ENCODE data around the gene CDK2. TPM values are rescaled to one million over a fixed set of nuclear protein-coding genes. Genes with fewer than 3 reads are reported as not detected.
"Not testable (repeated sequence)": the region's sequence is repeated elsewhere in the genome, so short reads cannot be mapped to it uniquely, and the experiment has no call there.

The CDK2 gene
- total and polyA plus RNA-seq, 8 donors, result 4.1 to 124 (median 15.0) TPM

DNA sequence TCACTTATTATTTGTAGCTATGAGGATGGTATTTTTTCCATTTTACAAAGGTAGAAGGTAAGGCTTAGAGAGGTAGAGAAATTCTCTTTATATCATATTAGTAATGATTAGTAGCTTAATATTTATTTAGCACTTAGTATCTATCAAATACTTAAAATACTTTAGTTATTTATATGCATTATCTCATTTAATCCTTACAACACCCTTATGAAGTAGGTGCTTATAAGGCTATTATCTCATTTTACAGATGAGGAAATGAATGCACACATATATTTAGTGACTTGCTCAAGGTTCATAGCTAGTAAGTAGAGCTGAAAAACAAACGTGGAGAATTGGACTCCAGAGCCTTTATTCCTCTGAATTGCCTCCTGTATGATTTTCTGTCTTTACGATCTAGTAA is 18.2 kb downstream of the CDK2 start:
- Histone ChIP-seq H3K27me3 (no peaks in the 10 kb centered on the region), H3K36me3 (peaks cover 46 to 90% (median 85%) of the 10 kb centered on the region in 4 donors), H3K4me1 (peaks cover 0 to 36% (median 0%) of the 10 kb centered on the region in 4 donors), H3K4me3 (no peak overlapping the region), H3K9me3 (no peaks in the 10 kb centered on the region), H3K27ac (no peak overlapping the region)
- no peak for DNase-seq
- WGBS, 5 donors, result 59 to 69% (median 61%) methylated on average over 2 of the region's 2 CpGs
- TF ChIP-seq, protein P1, sequence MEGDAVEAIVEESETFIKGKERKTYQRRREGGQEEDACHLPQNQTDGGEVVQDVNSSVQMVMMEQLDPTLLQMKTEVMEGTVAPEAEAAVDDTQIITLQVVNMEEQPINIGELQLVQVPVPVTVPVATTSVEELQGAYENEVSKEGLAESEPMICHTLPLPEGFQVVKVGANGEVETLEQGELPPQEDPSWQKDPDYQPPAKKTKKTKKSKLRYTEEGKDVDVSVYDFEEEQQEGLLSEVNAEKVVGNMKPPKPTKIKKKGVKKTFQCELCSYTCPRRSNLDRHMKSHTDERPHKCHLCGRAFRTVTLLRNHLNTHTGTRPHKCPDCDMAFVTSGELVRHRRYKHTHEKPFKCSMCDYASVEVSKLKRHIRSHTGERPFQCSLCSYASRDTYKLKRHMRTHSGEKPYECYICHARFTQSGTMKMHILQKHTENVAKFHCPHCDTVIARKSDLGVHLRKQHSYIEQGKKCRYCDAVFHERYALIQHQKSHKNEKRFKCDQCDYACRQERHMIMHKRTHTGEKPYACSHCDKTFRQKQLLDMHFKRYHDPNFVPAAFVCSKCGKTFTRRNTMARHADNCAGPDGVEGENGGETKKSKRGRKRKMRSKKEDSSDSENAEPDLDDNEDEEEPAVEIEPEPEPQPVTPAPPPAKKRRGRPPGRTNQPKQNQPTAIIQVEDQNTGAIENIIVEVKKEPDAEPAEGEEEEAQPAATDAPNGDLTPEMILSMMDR (IDR thresholded peaks at IDR 0.05), result no peak
- TF ChIP-seq POLR2A (IDR thresholded peaks at IDR 0.05), result no peak
- no peak for TF ChIP-seq EP300 (IDR thresholded peaks at IDR 0.05)
- no peak for TF ChIP-seq POLR2AphosphoS5 (IDR thresholded peaks at IDR 0.05)
- intact Hi-C loops (cut with DNase I; ENCODE audit: low total_unique reads), result loop anchor here (10.0 kb wide), 1 partner anchor 50 kb away; no protein-coding TSS in a partner anchor

DNA sequence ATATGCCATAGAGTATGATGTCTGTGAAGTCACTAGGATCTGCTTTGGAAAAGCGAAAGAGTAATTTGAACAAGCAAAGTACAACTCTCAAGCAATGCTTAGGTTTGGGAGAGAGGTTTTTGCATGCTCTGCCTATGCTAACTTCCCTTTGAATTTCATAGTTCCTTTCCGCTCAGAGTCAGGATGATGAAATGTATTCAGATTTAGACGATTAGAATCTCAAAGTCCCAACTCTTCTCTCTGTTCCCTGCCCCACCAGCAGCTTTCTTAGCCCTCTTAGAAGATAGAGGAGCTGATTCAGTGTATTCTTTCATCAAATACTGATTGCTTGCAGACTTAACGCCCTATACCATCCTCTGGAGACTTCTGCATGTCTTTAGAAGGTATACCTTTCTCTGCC is 18.7 kb downstream of the CDK2 start:
- Histone ChIP-seq H3K27me3 (no peaks in the 10 kb centered on the region), H3K27ac (no peak overlapping the region), H3K4me1 (peaks cover 0 to 32% (median 0%) of the 10 kb centered on the region in 4 donors), H3K4me3 (no peak overlapping the region), H3K9me3 (no peaks in the 10 kb centered on the region), H3K36me3 (peaks cover 49 to 91% (median 85%) of the 10 kb centered on the region in 4 donors)
- no peak for DNase-seq
- TF ChIP-seq EP300 (IDR thresholded peaks at IDR 0.05), result no peak
- no peak for TF ChIP-seq POLR2A (IDR thresholded peaks at IDR 0.05)
- WGBS, 5 donors, result 89 to 93% (median 90%) methylated on average over 4 of the region's 4 CpGs
- intact Hi-C loops (cut with DNase I; ENCODE audit: low total_unique reads), result loop anchor here (10.0 kb wide), 1 partner anchor 49 kb away; no protein-coding TSS in a partner anchor

DNA sequence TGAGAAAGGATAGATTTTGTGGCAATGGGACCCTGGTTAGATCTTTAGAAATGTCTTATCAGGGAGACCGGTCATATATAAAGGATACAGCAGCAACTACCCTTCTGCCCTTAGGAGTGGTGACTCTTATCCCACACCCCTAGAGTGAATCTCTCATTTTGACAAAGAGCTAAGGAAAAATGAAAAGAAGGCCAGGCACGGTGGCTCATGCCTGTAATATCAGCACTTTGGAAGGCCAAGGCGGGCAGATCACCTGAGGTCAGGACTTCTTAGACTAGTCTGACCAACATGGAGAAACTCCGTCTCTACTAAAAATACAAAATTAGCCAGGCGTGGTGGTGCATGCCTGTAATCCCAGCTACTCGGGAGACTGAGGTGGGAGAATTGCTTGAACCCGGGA is 19.3 kb downstream of the CDK2 start:
- intact Hi-C loops (cut with DNase I; ENCODE audit: low total_unique reads), result loop anchor here (10.0 kb wide), 1 partner anchor 49 kb away; no protein-coding TSS in a partner anchor
- WGBS, 5 donors, result 90 to 95% (median 94%) methylated on average over 7 of the region's 7 CpGs
- H3K4me1 ChIP-seq, result peaks cover 0 to 32% (median 0%) of the 10 kb centered on the region in 4 donors
- H3K27me3 ChIP-seq, DNase-seq, H3K9me3 ChIP-seq, H3K27ac ChIP-seq, H3K4me3 ChIP-seq: not testable (repeated sequence)
- peaks cover 52 to 91% (median 85%) of the 10 kb centered on the region in 4 donors for H3K36me3 ChIP-seq

DNA sequence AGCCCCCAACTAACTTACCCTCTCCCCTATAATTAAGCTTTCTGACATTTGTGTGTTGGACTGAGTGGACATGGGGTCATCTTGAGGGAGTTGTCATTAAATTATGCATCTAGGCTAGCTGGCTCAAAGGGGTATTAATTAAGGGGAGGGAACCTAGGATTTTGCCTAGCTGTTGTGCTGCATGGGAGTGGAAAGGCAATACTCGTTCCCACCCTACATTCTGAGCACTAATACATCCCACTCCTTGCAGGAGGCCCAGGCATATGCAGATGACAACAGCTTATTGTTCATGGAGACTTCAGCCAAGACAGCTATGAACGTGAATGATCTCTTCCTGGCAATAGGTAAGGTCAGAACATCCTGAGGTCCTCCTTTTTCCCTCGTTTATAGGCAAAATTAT is 24.5 kb downstream of the CDK2 start:
- intact Hi-C loops (cut with DNase I; ENCODE audit: low total_unique reads), result no loop called here
- no peaks in the 10 kb centered on the region for H3K27me3 ChIP-seq
- H3K4me1 ChIP-seq, result peaks cover 0 to 5% (median 2%) of the 10 kb centered on the region in 4 donors
- no peaks in the 10 kb centered on the region for H3K9me3 ChIP-seq
- no peak for DNase-seq
- 86 to 91% (median 89%) methylated on average over 3 of the region's 3 CpGs for WGBS, 5 donors
- H3K36me3 ChIP-seq, result peaks cover 76 to 95% (median 93%) of the 10 kb centered on the region in 4 donors
- H3K27ac ChIP-seq, result no peak overlapping the region
- H3K4me3 ChIP-seq, result no peak overlapping the region
- TF ChIP-seq POLR2A (IDR thresholded peaks at IDR 0.05) (no peak), EP300 (IDR thresholded peaks at IDR 0.05) (no peak)
- TF ChIP-seq, protein P1 (IDR thresholded peaks at IDR 0.05), result no peak

DNA sequence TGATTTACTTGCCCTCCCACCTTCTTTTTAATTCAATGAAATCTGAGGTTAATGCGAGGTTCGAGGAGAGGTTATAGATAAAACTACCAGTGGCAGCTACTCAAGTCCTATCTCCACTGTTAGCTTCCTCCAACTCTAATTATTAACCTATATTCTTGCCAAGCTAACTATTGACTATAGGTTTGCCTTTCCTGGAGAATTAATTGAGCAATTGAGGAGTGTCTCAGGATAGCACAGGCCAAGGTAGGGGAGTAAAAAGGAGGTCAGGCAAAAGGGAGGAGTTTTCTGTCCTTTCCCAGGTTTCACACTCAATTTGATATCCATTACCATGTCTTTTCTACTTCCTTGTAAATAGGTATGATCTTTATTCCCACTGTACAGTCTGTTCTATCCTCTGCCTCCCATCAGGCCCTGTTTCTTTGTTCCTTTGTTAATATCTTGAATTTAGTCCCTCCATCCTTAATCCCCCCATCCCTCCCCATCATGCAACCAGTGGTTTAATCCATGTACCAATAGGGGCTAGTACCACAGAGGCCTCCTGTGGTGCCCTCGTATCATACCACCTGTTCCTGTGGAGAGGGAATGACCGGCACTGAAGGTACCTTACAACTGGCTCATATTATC is 26.7 kb downstream of the CDK2 start:
- Histone ChIP-seq H3K36me3 (peaks cover 59 to 73% (median 71%) of the 10 kb centered on the region in 4 donors), H3K27me3 (no peaks in the 10 kb centered on the region), H3K4me1 (peaks cover 7 to 21% (median 18%) of the 10 kb centered on the region in 4 donors), H3K4me3 (no peak overlapping the region), H3K9me3 (no peaks in the 10 kb centered on the region), H3K27ac (peak overlapping the region in 1 of 5 donors; percentile 7)
- intact Hi-C loops (cut with DNase I; ENCODE audit: low total_unique reads), result no loop called here
- DNase-seq, result no peak
- no peak for TF ChIP-seq POLR2A (IDR thresholded peaks at IDR 0.05)
- TF ChIP-seq, protein P1 (IDR thresholded peaks at IDR 0.05), result no peak
- TF ChIP-seq POLR2AphosphoS5 (IDR thresholded peaks at IDR 0.05), result no peak
- no peak for TF ChIP-seq EP300 (IDR thresholded peaks at IDR 0.05)
- WGBS, 5 donors, result 54 to 74% (median 65%) methylated on average over 4 of the region's 4 CpGs

Data from stomach (tissue), 9 donors.